Tibial artery (tissue), 4 donors: ENCODE results near the gene PSPH.

Experiments
- DNase-seq, 2 donors: peaks; one replicate each; pipeline ENCODE4 v3.0.0-alpha.2; 2019
- H3K27ac ChIP-seq, 2 donors: fragments of 200-600 bp; sonication (generic) in 1 of 2; 1 replicate in 1 of 2; 2 replicates in 1 of 2; pipeline ENCODE4 v1.5.1; 2018 to 2019; ENCODE audit warnings: mild to moderate bottlenecking in 1 of 2
- H3K27me3 ChIP-seq, 2 donors: fragments of 200-600 bp; sonication (generic) in 1 of 2; one replicate each; pipeline versions ENCODE4 v1.5.1 to v1.6.0; 2016 to 2019
- H3K36me3 ChIP-seq, 3 donors: fragments of 200-600 bp; sonication (generic) in 2 of 3; one replicate each; pipeline ENCODE4 v1.5.1; 2016 to 2019; ENCODE audit warnings: mild to moderate bottlenecking in 2 of 3
- H3K4me1 ChIP-seq, 4 donors: fragments of 200-600 bp; sonication (generic) in 2 of 4; 1 replicate in 3 of 4; 2 replicates in 1 of 4; pipeline ENCODE4 v1.5.1; 2016 to 2019
- H3K4me3 ChIP-seq, 2 donors: fragments of 200-600 bp; sonication (generic) in 1 of 2; 1 replicate in 1 of 2; 2 replicates in 1 of 2; pipeline ENCODE4 v1.5.1; 2018 to 2019; ENCODE audit warnings: mild to moderate bottlenecking in 2 of 2
- H3K9me3 ChIP-seq, 3 donors: fragments of 200-600 bp; sonication (generic) in 1 of 3; one replicate each; pipeline ENCODE4 v1.5.1; 2016 to 2019
- intact Hi-C: fragments of 100-400 bp; cut with DNase I; formaldehyde crosslinking; loops from one replicate; pipeline ENCODE4 v1.15.0; 2023; ENCODE audit warnings: low total_unique reads
- TF ChIP-seq, protein P1 (sequence below), 2 experiments: fragments of 200-600 bp in 1 of 2; fragments of 450-650 bp in 1 of 2; IDR thresholded peaks; one replicate each; pipeline ENCODE4 v1.5.1; 2017 to 2019; ENCODE audit warnings: antibody characterized with exemption in 2 of 2, mild to moderate bottlenecking in 1 of 2, moderate library complexity in 1 of 2

The PSPH gene

DNA sequence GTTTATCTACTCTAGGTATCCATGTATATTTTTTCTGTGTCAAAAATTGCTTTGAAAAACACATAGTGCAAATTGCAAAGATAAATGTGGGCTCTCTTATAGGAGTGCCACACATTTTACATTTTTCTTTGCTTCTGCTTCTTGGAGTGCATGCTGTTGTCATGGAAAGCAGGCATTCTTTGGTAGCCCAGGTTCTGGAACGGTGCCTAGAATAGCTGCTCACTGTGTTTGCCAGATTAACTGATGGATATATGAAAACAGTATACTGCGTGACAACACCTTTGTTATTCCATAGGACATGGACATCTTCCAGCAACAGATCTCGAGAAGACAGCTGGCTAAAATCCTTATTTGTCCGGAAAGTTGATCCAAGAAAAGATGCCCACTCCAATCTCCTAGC lies 73.4 kb downstream of the PSPH start:
- intact Hi-C loops: no loop called here
- Histone ChIP-seq H3K27me3 (no peaks in the 10 kb centered on the region), H3K9me3 (no peaks in the 10 kb centered on the region), H3K27ac (no peak overlapping the region), H3K4me1 (peaks cover 0 to 6% (median 0%) of the 10 kb centered on the region in 4 donors), H3K36me3 (peaks cover 35 to 52% (median 43%) of the 10 kb centered on the region in 3 donors), H3K4me3 (no peak overlapping the region)
- TF ChIP-seq, protein P1, sequence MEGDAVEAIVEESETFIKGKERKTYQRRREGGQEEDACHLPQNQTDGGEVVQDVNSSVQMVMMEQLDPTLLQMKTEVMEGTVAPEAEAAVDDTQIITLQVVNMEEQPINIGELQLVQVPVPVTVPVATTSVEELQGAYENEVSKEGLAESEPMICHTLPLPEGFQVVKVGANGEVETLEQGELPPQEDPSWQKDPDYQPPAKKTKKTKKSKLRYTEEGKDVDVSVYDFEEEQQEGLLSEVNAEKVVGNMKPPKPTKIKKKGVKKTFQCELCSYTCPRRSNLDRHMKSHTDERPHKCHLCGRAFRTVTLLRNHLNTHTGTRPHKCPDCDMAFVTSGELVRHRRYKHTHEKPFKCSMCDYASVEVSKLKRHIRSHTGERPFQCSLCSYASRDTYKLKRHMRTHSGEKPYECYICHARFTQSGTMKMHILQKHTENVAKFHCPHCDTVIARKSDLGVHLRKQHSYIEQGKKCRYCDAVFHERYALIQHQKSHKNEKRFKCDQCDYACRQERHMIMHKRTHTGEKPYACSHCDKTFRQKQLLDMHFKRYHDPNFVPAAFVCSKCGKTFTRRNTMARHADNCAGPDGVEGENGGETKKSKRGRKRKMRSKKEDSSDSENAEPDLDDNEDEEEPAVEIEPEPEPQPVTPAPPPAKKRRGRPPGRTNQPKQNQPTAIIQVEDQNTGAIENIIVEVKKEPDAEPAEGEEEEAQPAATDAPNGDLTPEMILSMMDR (IDR thresholded peaks at IDR 0.05): no peak
- no peak for DNase-seq

DNA sequence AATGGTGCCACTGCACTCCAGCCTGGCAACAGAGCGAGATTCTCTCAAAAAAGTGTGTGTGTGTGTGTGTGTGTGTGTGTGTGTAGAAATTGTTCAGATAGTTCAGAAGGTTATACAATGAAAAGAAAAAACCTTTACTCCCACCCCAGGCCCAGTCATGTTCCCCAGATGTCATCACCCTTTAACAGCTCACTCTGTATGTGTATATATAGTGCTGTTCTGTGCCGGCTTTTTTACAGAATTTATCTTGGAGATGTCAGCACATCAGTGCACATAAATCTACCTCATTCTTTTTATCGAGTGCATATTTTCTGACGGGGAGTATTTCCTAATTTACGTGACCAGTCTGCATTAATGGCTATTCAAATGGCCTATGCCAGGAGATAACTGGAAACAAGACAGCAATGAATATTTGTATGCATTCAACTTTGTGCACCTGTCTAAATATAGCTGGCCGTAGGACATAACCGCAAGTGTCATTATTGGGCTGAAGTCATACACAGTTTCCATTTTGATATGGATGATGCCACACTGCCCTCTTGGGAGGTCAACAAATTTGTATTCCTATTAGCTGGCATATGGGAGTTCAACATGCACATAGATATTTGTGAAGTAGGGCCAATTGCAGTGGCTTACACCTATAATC lies 75.1 kb downstream of the PSPH start:
- H3K4me1 ChIP-seq: peaks cover 0 to 6% (median 0%) of the 10 kb centered on the region in 4 donors
- TF ChIP-seq, protein P1 (IDR thresholded peaks at IDR 0.05): no peak
- no peaks in the 10 kb centered on the region for H3K9me3 ChIP-seq
- DNase-seq: no peak
- H3K27ac ChIP-seq: no peak overlapping the region
- H3K36me3 ChIP-seq: peaks cover 22 to 35% (median 26%) of the 10 kb centered on the region in 3 donors
- intact Hi-C loops: no loop called here
- no peak overlapping the region for H3K4me3 ChIP-seq
- no peaks in the 10 kb centered on the region for H3K27me3 ChIP-seq

DNA sequence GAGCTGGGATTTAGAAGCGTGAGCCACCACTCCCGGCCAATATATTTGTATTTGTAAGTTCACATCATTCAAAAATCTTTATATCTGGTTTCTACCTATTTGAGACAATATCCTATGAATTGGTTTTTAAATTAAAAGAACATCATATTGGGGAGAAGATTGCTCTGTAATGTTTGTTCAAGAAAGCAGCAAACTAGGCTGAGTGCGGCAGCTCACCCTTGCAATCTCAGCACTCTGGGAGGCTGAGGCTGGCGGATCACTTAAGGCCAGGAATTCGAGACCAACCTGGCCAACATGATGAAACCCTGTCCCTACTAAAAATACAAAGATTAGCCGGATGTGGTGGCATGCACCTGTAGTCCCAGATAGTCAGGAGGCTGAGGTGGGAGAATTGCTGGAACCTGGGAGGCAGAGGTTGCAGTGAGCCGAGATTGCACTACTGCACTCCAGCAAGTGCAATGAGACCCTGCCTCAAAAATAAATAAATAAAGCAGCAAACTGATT lies 77.4 kb downstream of the PSPH start:
- Histone ChIP-seq H3K36me3 (peaks cover 2 to 23% (median 4%) of the 10 kb centered on the region in 3 donors), H3K4me1 (peaks cover 0 to 6% (median 0%) of the 10 kb centered on the region in 4 donors), H3K4me3 (no peak overlapping the region), H3K27ac (no peak overlapping the region), H3K27me3 (no peaks in the 10 kb centered on the region), H3K9me3 (no peaks in the 10 kb centered on the region)
- DNase-seq: no peak
- intact Hi-C loops: no loop called here
- TF ChIP-seq, protein P1 (IDR thresholded peaks at IDR 0.05): no peak

DNA sequence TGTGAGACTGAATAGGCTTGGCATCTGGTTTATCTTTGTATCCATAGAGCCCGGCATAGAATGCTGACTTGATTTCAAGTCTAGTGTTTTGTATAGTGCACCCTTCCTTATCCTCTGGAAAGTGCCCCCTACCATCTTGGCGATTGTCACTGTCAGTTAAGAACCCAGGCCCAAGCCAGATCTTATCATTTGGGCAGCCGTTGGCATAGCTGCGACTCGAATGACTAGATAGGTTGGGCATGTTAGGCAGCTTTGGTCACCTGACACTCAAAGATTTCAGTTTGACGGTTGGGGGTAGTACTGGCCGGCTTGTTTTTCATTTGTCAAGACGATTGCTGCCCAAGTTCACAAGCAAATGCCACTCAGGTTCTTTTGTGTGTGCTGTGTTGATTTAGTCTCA lies 80.3 kb downstream of the PSPH start:
- no peak for DNase-seq
- TF ChIP-seq, protein P1 (IDR thresholded peaks at IDR 0.05): no peak
- peaks cover 0 to 24% (median 0%) of the 10 kb centered on the region in 3 donors for H3K36me3 ChIP-seq
- no peaks in the 10 kb centered on the region for H3K27me3 ChIP-seq
- H3K4me1 ChIP-seq: peaks cover 0 to 17% (median 5%) of the 10 kb centered on the region in 4 donors
- no peaks in the 10 kb centered on the region for H3K9me3 ChIP-seq
- intact Hi-C loops: no loop called here
- no peak overlapping the region for H3K27ac ChIP-seq
- H3K4me3 ChIP-seq: no peak overlapping the region

DNA sequence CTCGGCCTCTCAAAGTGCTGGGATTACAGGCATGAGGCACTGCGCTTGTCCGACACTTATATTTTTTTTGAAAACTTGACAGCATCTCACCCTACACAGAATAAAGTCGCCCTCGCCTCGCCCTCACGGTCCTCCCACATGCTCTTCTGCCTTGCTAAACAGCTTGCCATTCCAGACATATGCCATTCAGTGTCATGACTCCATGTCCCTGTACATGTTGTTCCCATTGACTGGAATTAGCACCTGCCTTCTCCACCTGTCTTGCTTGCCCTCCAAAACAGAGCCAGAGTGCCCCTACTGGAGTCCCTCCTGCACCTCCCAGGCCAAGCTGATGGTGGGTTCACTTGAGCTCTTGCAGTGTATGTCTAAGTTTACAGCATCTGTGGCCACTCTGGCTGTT lies 80.7 kb downstream of the PSPH start:
- Histone ChIP-seq H3K27ac (no peak overlapping the region), H3K4me1 (peaks cover 0 to 17% (median 9%) of the 10 kb centered on the region in 4 donors), H3K27me3 (no peaks in the 10 kb centered on the region), H3K4me3 (no peak overlapping the region), H3K9me3 (no peaks in the 10 kb centered on the region), H3K36me3 (peaks cover 0 to 24% (median 0%) of the 10 kb centered on the region in 3 donors)
- intact Hi-C loops: no loop called here
- TF ChIP-seq, protein P1 (IDR thresholded peaks at IDR 0.05): no peak
- DNase-seq: no peak
